Natural killer cell (primary cell): ENCODE data around the gene PARVB. TPM values are rescaled to one million over a fixed set of nuclear protein-coding genes. Genes with fewer than 3 reads are reported as not detected.
A peak's percentile ranks its signal among the peaks of the same experiment; 100 is the strongest.

Source experiments
- ATAC-seq, 3 donors: fragments of 150-1000 bp in 2 of 3; fragments of 200-7000 bp in 1 of 3; cut with Tn5 transposase; 1 replicate in 1 of 3; 2 replicates in 2 of 3; pipeline ENCODE4 v1.10.0; 2021; ENCODE audit warnings: mild to moderate bottlenecking in 2 of 3, moderate library complexity in 2 of 3
- DNase-seq, 2 donors: peaks; one replicate each; pipeline versions ENCODE4 v3.0.0 to v3.0.0-alpha.2; 2013 to 2021; ENCODE audit warnings: mixed read lengths in 1 of 2
- H3K27ac ChIP-seq: one replicate; pipeline ENCODE4 v1.5.1; 2013; ENCODE audit warnings: mild to moderate bottlenecking, low read length
- H3K27me3 ChIP-seq: one replicate; pipeline ENCODE4 v1.6.1; 2013; ENCODE audit warnings: low read length; ENCODE audit not compliant: control insufficient read depth, insufficient read depth
- H3K36me3 ChIP-seq: one replicate; pipeline ENCODE4 v1.6.1; 2013; ENCODE audit warnings: low read length; ENCODE audit not compliant: control insufficient read depth, insufficient read depth
- H3K4me1 ChIP-seq: one replicate; pipeline ENCODE4 v1.6.1; 2013; ENCODE audit warnings: low read length; ENCODE audit not compliant: control insufficient read depth, insufficient read depth
- H3K4me3 ChIP-seq: one replicate; pipeline ENCODE4 v1.5.1; 2013; ENCODE audit warnings: low read length
- H3K9me3 ChIP-seq: one replicate; pipeline ENCODE4 v1.6.1; 2013; ENCODE audit warnings: low read length; ENCODE audit not compliant: control insufficient read depth, insufficient read depth
- H3K27ac Mint-ChIP-seq, 2 donors: one replicate each; pipeline ENCODE4 v1.8.0; 2022; ENCODE audit warnings: mild to moderate bottlenecking in 2 of 2, mixed read lengths in 2 of 2, moderate library complexity in 1 of 2
- H3K27me3 Mint-ChIP-seq, 2 donors: one replicate each; pipeline ENCODE4 v1.8.0; 2022; ENCODE audit warnings: low read depth in 2 of 2, mixed read lengths in 2 of 2
- H3K36me3 Mint-ChIP-seq: one replicate; pipeline ENCODE4 v1.8.0; 2022; ENCODE audit warnings: mixed read lengths
- H3K4me1 Mint-ChIP-seq, 2 donors: one replicate each; pipeline ENCODE4 v1.8.0; 2022; ENCODE audit warnings: mixed read lengths in 2 of 2
- H3K4me3 Mint-ChIP-seq: one replicate; pipeline ENCODE4 v1.8.0; 2022; ENCODE audit warnings: mild to moderate bottlenecking, moderate library complexity, mixed read lengths
- H3K9me3 Mint-ChIP-seq, 2 donors: one replicate each; pipeline ENCODE4 v1.8.0; 2022; ENCODE audit warnings: mixed read lengths in 2 of 2
- WGBS: methylation state at CpG from one replicate; pipeline ENCODE4 v1.1.7; 2013; ENCODE audit warnings: missing lambda C conversion rate; ENCODE audit not compliant: insufficient coverage; 5-methylcytosine and 5-hydroxymethylcytosine counted together
- intact Hi-C: fragments of 100-400 bp; cut with micrococcal nuclease; formaldehyde crosslinking; loops from one replicate; pipeline ENCODE4 v1.14.2; 2022
- total RNA-seq, 4 donors: library from RNA; stranded (reverse); fragments of 120-200 nt in 1 of 4; gene quantifications; one replicate each; pipeline versions ENCODE4 v1.2.3 to v1.2.4, GENCODE V29; 2013 to 2022
- TF ChIP-seq, protein P1 (sequence below): fragments of 200-600 bp; IDR thresholded peaks from one replicate; pipeline ENCODE4 v1.8.0; 2022; ENCODE audit warnings: antibody characterized with exemption

PARVB gene
- total RNA-seq, 3 donors from 2014 or later (not counting 1 experiment from before 2014, with no cell fraction given), result 2.9 to 12.5 (median 8.1) TPM

DNA sequence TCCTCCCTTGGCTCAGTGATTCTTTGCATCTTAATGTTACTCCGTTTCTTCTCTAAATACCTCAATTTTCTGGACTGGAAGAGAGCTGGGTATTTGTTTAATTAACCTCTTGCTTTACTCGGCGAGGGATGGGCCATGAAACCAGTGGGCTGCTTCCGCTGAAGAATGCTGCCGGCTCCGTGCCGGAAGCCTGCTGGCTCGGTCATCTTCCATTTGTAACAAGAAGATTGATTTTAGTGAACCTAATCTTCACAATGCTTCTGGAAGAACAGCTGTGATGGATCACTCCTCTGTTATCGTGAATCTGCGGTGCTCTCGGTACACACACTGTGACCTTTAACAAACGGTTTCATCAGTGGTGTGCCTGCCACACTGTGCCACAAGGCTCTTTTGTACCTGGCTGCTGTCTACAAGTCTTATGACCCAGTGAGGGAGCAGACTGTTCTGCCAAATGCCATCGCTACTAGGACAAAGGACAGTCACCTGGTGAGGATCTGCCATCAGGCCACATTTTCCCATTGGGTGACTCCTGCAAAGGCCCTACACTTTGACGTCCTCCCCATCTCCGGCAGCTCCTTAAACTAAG is 25.3 kb upstream of the PARVB start:
- H3K36me3 Mint-ChIP-seq, result peaks cover under 1% of the 10 kb centered on the region
- peaks cover 13 to 20% of the 10 kb centered on the region in 2 donors for H3K4me1 Mint-ChIP-seq
- Histone ChIP-seq H3K4me1 (peaks cover 20% of the 10 kb centered on the region), H3K9me3 (no peaks in the 10 kb centered on the region), H3K27me3 (no peaks in the 10 kb centered on the region), H3K27ac (no peak overlapping the region), H3K4me3 (no peak overlapping the region), H3K36me3 (peaks cover 5% of the 10 kb centered on the region)
- no peaks in the 10 kb centered on the region for H3K27me3 Mint-ChIP-seq
- DNase-seq (no peak), ATAC-seq (no peak)
- H3K4me3 Mint-ChIP-seq, result peak overlapping the region; percentile 21
- WGBS, result 97% methylated on average over 14 of the region's 15 CpGs
- H3K27ac Mint-ChIP-seq, result no peak overlapping the region
- intact Hi-C loops, result loop anchor here (10.0 kb wide), 1 partner anchor 686 kb away; no protein-coding TSS in a partner anchor
- no peaks in the 10 kb centered on the region for H3K9me3 Mint-ChIP-seq
- TF ChIP-seq, protein P1, sequence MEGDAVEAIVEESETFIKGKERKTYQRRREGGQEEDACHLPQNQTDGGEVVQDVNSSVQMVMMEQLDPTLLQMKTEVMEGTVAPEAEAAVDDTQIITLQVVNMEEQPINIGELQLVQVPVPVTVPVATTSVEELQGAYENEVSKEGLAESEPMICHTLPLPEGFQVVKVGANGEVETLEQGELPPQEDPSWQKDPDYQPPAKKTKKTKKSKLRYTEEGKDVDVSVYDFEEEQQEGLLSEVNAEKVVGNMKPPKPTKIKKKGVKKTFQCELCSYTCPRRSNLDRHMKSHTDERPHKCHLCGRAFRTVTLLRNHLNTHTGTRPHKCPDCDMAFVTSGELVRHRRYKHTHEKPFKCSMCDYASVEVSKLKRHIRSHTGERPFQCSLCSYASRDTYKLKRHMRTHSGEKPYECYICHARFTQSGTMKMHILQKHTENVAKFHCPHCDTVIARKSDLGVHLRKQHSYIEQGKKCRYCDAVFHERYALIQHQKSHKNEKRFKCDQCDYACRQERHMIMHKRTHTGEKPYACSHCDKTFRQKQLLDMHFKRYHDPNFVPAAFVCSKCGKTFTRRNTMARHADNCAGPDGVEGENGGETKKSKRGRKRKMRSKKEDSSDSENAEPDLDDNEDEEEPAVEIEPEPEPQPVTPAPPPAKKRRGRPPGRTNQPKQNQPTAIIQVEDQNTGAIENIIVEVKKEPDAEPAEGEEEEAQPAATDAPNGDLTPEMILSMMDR, result no peak

DNA sequence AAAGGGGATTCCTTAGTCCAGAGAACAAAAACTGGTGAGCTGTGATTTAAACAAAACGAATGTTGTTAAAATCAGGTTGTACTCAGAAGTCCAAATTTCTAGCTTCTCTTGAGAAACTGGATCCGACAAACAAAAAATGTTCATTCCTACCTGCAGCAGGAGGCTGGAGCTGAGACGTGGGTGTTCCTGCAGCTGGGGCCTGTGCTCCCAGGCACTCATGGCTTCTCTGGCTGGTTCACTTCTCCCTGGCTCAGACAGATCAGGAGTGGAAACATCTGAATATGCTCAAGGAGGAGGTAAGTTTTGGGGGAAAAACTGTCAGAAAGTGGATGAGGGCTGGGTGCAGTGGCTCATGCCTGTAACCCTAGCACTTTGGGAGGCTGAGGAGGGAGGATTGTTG is 24.7 kb upstream of the PARVB start:
- DNase-seq (no peak), ATAC-seq (no peak)
- Mint-ChIP-seq H3K4me3 (no peak overlapping the region), H3K36me3 (no peaks in the 10 kb centered on the region), H3K27ac (no peak overlapping the region), H3K4me1 (peaks cover 13 to 20% of the 10 kb centered on the region in 2 donors), H3K9me3 (no peaks in the 10 kb centered on the region), H3K27me3 (no peaks in the 10 kb centered on the region)
- no peak overlapping the region for H3K4me3 ChIP-seq
- TF ChIP-seq, protein P1, result no peak
- H3K9me3 ChIP-seq, result no peaks in the 10 kb centered on the region
- intact Hi-C loops, result loop anchor here (10.0 kb wide), 1 partner anchor 685 kb away; no protein-coding TSS in a partner anchor
- H3K4me1 ChIP-seq, result peaks cover 20% of the 10 kb centered on the region
- peaks cover 5% of the 10 kb centered on the region for H3K36me3 ChIP-seq
- H3K27ac ChIP-seq, result no peak overlapping the region
- no peaks in the 10 kb centered on the region for H3K27me3 ChIP-seq
- WGBS, result 95% methylated on average over 3 of the region's 3 CpGs

DNA sequence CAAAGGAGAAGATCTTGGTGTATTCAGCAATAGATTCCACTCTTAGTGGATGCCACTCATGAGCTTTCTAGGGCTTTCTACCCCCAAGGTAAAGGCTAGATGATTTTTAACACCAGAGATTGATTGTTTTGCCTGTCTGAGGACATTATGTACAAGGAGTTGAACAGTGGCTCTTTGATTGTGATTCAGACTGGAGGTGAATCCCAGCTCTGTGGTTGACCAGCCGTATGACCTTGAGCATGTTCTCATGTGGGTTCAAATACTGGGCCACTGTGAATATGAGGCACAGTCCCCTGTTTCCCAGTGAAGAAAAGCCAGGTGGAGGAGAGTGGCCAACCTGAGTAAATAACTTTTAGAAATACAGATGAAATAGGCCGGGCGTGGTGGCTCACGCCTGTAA is 24.0 kb upstream of the PARVB start:
- no peak overlapping the region for H3K4me3 Mint-ChIP-seq
- WGBS, result 96% methylated on average over 4 of the region's 4 CpGs
- TF ChIP-seq, protein P1, result no peak

GRCh38 chr22:44001521-44001920 is 22.6 kb upstream of the PARVB start:
- ATAC-seq, result no peak
- Mint-ChIP-seq H3K9me3 (no peaks in the 10 kb centered on the region), H3K4me1 (peaks cover 2 to 3% of the 10 kb centered on the region in 2 donors), H3K36me3 (no peaks in the 10 kb centered on the region), H3K4me3 (no peak overlapping the region), H3K27me3 (no peaks in the 10 kb centered on the region), H3K27ac (no peak overlapping the region)
- DNase-seq, result no peak
- WGBS, result 98% methylated on average over 7 of the region's 7 CpGs
- H3K4me1 ChIP-seq, result peaks cover 5% of the 10 kb centered on the region
- H3K36me3 ChIP-seq, result peaks cover 5% of the 10 kb centered on the region
- H3K4me3 ChIP-seq, result no peak overlapping the region
- TF ChIP-seq, protein P1, result no peak
- H3K27ac ChIP-seq, result no peak overlapping the region
- intact Hi-C loops, result no loop called here
- no peaks in the 10 kb centered on the region for H3K27me3 ChIP-seq
- peaks cover 6% of the 10 kb centered on the region for H3K9me3 ChIP-seq

More for the DNA sequence above, 24.0 kb upstream of the PARVB start:
- Histone ChIP-seq H3K27me3 (no peaks in the 10 kb centered on the region), H3K4me3 (no peak overlapping the region), H3K36me3 (peaks cover 5% of the 10 kb centered on the region), H3K9me3 (no peaks in the 10 kb centered on the region), H3K4me1 (peaks cover 19% of the 10 kb centered on the region), H3K27ac (no peak overlapping the region)
- H3K27me3 Mint-ChIP-seq, result no peaks in the 10 kb centered on the region
- ATAC-seq (no peak), DNase-seq (no peak)
- no peaks in the 10 kb centered on the region for H3K9me3 Mint-ChIP-seq
- H3K4me1 Mint-ChIP-seq, result peaks cover 13 to 15% of the 10 kb centered on the region in 2 donors
- no peaks in the 10 kb centered on the region for H3K36me3 Mint-ChIP-seq
- H3K27ac Mint-ChIP-seq, result no peak overlapping the region
- intact Hi-C loops, result no loop called here
